MM.1S (cell line): Measurements from ENCODE around the gene IFI6.

Experiments used
- EZH2 ChIP-seq: fragments of 300-600 bp; sonication (generic); optimal IDR thresholded peaks from 2 replicates; pipeline ENCODE3; 2017; ENCODE audit warnings: low read depth, mild to moderate bottlenecking, antibody characterized with exemption, low read length, mixed read lengths
- EZH2phosphoT487 ChIP-seq: fragments of 300-600 bp; sonication (generic); IDR thresholded peaks from 2 replicates; pipeline ENCODE4 v1.6.1; 2018; ENCODE audit warnings: antibody characterized with exemption, low read length
- TF ChIP-seq, protein P1 (sequence below): fragments of 300-600 bp; sonication (generic); IDR thresholded peaks from 2 replicates; pipeline ENCODE4 v1.5.1; 2016; ENCODE audit warnings: antibody characterized with exemption, low read length, mixed read lengths

DNA sequence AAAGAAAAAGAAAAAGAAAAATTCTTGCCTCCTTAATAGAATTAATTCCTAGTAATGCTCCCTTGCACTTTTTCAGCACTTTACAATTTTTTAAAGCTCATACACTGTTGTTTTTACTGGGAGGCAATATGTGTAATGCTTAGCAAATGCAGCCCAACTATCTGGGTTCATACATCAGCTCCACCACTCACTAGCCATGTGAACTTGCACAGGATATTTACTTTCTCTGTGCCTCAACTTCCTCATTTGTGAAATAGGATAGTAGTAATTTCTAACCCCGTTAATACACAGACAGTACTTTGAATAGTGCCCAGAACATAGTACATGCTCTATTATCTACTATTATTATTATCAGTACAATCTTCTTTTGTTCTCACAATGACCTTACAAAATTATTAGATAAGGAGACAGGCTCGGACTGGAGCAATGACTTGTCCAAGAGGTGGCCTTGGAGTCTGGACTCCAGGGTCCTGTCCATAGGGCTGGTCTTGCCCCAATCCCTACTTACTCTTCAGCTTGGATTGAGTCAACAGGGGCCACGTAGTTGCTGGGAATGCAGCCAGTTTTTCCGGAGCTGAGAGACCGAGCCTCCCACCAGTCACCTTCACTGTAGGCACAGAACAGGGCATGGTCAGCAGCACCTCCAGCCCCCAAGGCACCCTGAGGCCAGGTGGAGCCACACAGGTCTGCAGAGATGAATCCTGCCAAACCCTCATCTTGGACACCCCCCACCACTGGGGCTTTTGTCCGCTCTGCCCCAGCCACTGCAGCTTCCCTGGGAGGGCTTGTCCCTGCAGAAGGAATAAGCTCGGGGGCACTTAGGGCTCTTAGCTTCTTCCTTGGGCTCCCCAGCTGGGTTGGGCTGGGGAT, 50.7 kb downstream of the IFI6 start:
- TF ChIP-seq EZH2phosphoT487: no peak
- TF ChIP-seq, protein P1, sequence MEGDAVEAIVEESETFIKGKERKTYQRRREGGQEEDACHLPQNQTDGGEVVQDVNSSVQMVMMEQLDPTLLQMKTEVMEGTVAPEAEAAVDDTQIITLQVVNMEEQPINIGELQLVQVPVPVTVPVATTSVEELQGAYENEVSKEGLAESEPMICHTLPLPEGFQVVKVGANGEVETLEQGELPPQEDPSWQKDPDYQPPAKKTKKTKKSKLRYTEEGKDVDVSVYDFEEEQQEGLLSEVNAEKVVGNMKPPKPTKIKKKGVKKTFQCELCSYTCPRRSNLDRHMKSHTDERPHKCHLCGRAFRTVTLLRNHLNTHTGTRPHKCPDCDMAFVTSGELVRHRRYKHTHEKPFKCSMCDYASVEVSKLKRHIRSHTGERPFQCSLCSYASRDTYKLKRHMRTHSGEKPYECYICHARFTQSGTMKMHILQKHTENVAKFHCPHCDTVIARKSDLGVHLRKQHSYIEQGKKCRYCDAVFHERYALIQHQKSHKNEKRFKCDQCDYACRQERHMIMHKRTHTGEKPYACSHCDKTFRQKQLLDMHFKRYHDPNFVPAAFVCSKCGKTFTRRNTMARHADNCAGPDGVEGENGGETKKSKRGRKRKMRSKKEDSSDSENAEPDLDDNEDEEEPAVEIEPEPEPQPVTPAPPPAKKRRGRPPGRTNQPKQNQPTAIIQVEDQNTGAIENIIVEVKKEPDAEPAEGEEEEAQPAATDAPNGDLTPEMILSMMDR: no peak
- no peak for TF ChIP-seq EZH2
